Lung (tissue), 12 donors: ENCODE data around the gene CMIP. TPM values are rescaled to one million over a fixed set of nuclear protein-coding genes. Genes with fewer than 3 reads are reported as not detected.

Experiments
- ATAC-seq: fragments of 200-7000 bp; cut with Tn5 transposase; one replicate; pipeline ENCODE4 v1.9.1; 2020; ENCODE audit warnings: moderate number of reproducible peaks; ENCODE audit not compliant: insufficient read depth, low FRiP score
- DNase-seq, 3 donors: peaks; one replicate each; pipeline ENCODE4 v3.0.0-alpha.2; 2013 to 2017
- H3K27ac ChIP-seq, 2 donors: one replicate each; pipeline ENCODE4 v1.5.1; 2013; ENCODE audit warnings: mild to moderate bottlenecking in 2 of 2, moderate library complexity in 2 of 2, control low read depth in 1 of 2, inconsistent platforms in 1 of 2, low read depth in 1 of 2, low read length in 1 of 2
- H3K27me3 ChIP-seq, 3 donors: one replicate each; pipeline ENCODE4 v1.5.1; 2013; ENCODE audit warnings: low read length in 2 of 3; ENCODE audit not compliant: control insufficient read depth in 3 of 3, insufficient read depth in 3 of 3
- H3K36me3 ChIP-seq, 4 donors: one replicate each; pipeline ENCODE4 v1.5.1; 2013; ENCODE audit warnings: low read length in 4 of 4, mild to moderate bottlenecking in 1 of 4, moderate library complexity in 1 of 4; ENCODE audit not compliant: control insufficient read depth in 4 of 4, insufficient read depth in 4 of 4
- H3K4me1 ChIP-seq, 5 donors: one replicate each; pipeline ENCODE4 v1.5.1; 2013; ENCODE audit warnings: low read length in 5 of 5, mild to moderate bottlenecking in 2 of 5, moderate library complexity in 1 of 5; ENCODE audit not compliant: control insufficient read depth in 5 of 5, insufficient read depth in 5 of 5
- H3K4me3 ChIP-seq: one replicate; pipeline ENCODE4 v1.5.1; 2013; ENCODE audit warnings: mild to moderate bottlenecking, control low read depth, moderate library complexity
- H3K9ac ChIP-seq, 2 donors: one replicate each; pipeline ENCODE4 v1.5.1; 2013; ENCODE audit warnings: low read length in 2 of 2, control low read depth in 1 of 2; ENCODE audit not compliant: insufficient read depth in 1 of 2
- H3K9me3 ChIP-seq, 4 donors: one replicate each; pipeline ENCODE4 v1.5.1; 2013; ENCODE audit warnings: low read length in 3 of 4, mild to moderate bottlenecking in 1 of 4, moderate library complexity in 1 of 4; ENCODE audit not compliant: control insufficient read depth in 4 of 4, insufficient read depth in 3 of 4
- WGBS, 2 donors: extraction: QIAGEN DNeasy Blood & Tissue Kit; methylation state at CpG; one replicate each; pipeline ENCODE4 v1.1.7; 2013; 5-methylcytosine and 5-hydroxymethylcytosine counted together
- polyA plus RNA-seq, 2 donors: library from polyadenylated mRNA; stranded (reverse); fragments of 200-250 nt; gene quantifications; one replicate each; pipeline ENCODE4 v1.2.1, GENCODE V29; 2013
- total RNA-seq, 2 donors: library from RNA; depleted of rRNA in 1 of 2; stranded (reverse); fragments of >200 nt in 1 of 2; gene quantifications; one replicate each; pipeline ENCODE4 v1.2.1, GENCODE V29; 2014 to 2021
- TF ChIP-seq, protein P1 (sequence below): IDR thresholded peaks from 2 replicates; pipeline ENCODE4 v1.5.1; 2012; ENCODE audit warnings: mild to moderate bottlenecking; ENCODE audit errors: control extremely low read depth, extremely low read depth
- donor health status: control.
- donor health status: control.
- donor health status: Bipolar disorder and iron deficiency.
- donor health status: healthy.
- donor health status: DM: yes; HTN: yes; CAD: no.

The CMIP gene
- total and polyA plus RNA-seq, 4 donors = 11.8 to 80.5 (median 48.6) TPM

DNA sequence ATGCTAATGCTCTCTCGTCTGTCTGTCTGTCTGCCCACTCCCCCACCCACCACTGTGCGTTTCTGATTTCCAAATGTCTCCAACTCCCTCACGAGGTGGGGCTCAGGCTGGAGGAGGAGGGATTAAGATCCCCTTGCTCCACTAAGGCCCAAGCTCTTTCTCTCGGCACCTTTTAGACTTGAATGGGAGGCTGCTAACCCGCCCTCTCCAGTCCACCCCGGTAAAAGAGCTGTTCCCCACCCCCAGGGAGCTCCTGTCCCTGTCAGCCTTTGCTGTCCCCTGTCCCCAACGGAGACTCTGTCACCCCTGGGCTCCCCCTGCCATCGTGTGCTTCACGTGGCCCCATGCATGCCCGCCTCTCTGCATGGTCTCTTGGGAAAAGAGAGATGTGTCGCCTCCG, 266.0 kb downstream of the CMIP start:
- DNase-seq = no peak
- WGBS, 2 donors = 84 to 89% methylated on average over 12 of the region's 12 CpGs
- TF ChIP-seq, protein P1, sequence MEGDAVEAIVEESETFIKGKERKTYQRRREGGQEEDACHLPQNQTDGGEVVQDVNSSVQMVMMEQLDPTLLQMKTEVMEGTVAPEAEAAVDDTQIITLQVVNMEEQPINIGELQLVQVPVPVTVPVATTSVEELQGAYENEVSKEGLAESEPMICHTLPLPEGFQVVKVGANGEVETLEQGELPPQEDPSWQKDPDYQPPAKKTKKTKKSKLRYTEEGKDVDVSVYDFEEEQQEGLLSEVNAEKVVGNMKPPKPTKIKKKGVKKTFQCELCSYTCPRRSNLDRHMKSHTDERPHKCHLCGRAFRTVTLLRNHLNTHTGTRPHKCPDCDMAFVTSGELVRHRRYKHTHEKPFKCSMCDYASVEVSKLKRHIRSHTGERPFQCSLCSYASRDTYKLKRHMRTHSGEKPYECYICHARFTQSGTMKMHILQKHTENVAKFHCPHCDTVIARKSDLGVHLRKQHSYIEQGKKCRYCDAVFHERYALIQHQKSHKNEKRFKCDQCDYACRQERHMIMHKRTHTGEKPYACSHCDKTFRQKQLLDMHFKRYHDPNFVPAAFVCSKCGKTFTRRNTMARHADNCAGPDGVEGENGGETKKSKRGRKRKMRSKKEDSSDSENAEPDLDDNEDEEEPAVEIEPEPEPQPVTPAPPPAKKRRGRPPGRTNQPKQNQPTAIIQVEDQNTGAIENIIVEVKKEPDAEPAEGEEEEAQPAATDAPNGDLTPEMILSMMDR = no peak
- Histone ChIP-seq H3K9ac (no peak overlapping the region), H3K27ac (no peak overlapping the region), H3K36me3 (peaks cover 0 to 37% (median 16%) of the 10 kb centered on the region in 4 donors), H3K9me3 (no peaks in the 10 kb centered on the region), H3K4me1 (peaks cover 0 to 10% (median 0%) of the 10 kb centered on the region in 5 donors), H3K27me3 (no peaks in the 10 kb centered on the region), H3K4me3 (no peak overlapping the region)
- no peak for ATAC-seq

DNA sequence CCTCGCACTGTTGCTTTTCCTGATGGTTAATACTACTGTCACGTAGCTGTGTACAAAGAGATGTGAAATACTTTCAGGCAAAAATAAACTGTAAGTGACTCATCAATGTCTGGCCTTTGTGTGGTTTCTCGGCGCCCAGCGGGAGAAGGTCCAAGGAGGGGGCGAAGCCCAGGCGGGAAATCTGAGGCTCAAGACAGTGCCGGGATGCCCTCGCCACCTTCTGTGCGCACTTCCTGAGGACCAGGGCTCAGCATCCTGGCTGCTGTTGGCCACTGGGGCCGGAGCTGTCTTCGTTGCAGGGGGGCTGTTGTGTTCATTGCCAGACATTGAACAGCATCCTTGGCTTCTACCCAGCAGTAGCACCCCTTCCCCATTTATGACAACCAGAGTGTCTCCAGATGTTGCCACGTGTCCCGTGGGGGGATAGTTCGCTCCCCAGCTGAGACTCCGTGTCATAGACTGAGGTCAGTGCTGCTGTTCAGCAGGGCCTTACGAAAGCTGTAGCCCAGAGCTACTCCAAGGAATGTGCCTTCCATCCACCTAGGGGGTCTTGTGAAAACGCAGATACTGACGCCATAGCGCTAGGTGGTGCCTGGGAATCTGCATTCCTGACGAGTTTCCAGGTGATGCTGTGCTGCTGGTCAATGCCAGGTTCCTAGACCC, 267.2 kb downstream of the CMIP start:
- ATAC-seq (no peak), DNase-seq (peak; percentile 72 to 83 (median 79))
- H3K9ac ChIP-seq = no peak overlapping the region
- H3K36me3 ChIP-seq = peaks cover 0 to 26% (median 8%) of the 10 kb centered on the region in 4 donors
- no peaks in the 10 kb centered on the region for H3K9me3 ChIP-seq
- TF ChIP-seq, protein P1 = no peak
- WGBS, 2 donors = 53 to 61% methylated on average over 21 of the region's 21 CpGs
- H3K27ac ChIP-seq = peak overlapping the region in 1 of 2 donors; percentile 43
- no peak overlapping the region for H3K4me3 ChIP-seq
- peaks cover 0 to 13% (median 0%) of the 10 kb centered on the region in 5 donors for H3K4me1 ChIP-seq
- no peaks in the 10 kb centered on the region for H3K27me3 ChIP-seq

DNA sequence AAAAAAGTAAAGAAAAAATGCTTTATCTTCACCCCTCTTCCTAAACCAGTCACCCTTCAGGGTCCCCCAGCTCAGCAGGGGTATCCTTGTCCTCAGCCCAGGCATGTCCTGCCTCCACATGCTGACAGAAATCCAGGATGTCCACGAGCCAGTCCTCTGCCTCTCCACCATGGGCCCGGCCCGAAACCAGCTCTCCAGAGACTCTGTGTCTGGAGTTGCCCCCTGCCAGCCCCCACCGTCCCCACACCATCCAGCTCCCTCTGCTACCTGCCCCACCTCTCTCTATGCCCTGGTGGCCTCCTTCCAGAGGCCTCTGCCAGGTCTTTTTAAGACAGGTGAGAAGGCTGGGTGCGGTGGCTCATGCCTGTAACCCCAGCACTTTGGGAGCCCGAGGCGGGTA, 268.1 kb downstream of the CMIP start:
- Histone ChIP-seq H3K36me3 (peaks cover 0 to 17% (median 5%) of the 10 kb centered on the region in 4 donors), H3K27me3 (no peaks in the 10 kb centered on the region), H3K9ac (no peak overlapping the region), H3K9me3 (no peaks in the 10 kb centered on the region), H3K27ac (no peak overlapping the region), H3K4me1 (peaks cover 0 to 13% (median 0%) of the 10 kb centered on the region in 5 donors), H3K4me3 (no peak overlapping the region)
- no peak for ATAC-seq
- WGBS, 2 donors = 85 to 94% methylated on average over 7 of the region's 7 CpGs
- no peak for DNase-seq
- TF ChIP-seq, protein P1 = no peak

DNA sequence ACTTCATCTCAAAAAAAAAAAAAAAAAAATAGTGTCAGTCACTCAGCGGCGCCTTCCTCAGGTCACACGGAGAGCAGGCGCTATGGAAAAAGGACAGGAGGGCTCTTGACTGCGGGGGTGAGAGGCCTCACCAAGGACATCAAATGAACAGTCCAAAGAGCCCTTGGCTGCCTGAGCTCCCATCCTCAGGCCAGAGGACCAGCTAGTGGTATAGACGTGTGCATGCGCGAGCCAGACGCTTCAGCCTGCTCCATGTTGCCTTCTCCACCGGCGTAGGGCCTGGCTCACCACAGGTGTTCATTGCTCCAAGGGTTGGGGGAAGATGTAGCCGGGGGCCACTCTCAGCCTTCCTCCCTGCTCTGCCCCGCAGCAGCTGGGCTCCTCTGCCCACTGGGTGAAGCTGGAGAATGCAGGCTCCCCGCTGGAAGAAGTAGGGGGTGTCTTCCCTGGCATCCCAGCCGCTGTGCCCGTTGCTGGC, 268.7 kb downstream of the CMIP start:
- no peak overlapping the region for H3K27ac ChIP-seq
- no peaks in the 10 kb centered on the region for H3K27me3 ChIP-seq
- no peak for ATAC-seq
- no peak overlapping the region for H3K4me3 ChIP-seq
- DNase-seq = no peak
- H3K36me3 ChIP-seq = peaks cover 0 to 12% (median 2%) of the 10 kb centered on the region in 4 donors
- no peaks in the 10 kb centered on the region for H3K9me3 ChIP-seq
- 87 to 89% methylated on average over 16 of the region's 16 CpGs for WGBS, 2 donors
- no peak overlapping the region for H3K9ac ChIP-seq
- TF ChIP-seq, protein P1 = no peak
- H3K4me1 ChIP-seq = peaks cover 0 to 13% (median 0%) of the 10 kb centered on the region in 5 donors
